Uterus (tissue), 4 donors: Measurements from ENCODE around the gene ADORA1. TPM values are rescaled to one million over a fixed set of nuclear protein-coding genes. Genes with fewer than 3 reads are reported as not detected.

ENCODE experiments used
- DNase-seq, 2 donors: peaks; one replicate each; pipeline ENCODE4 v3.0.0-alpha.2; 2019 to 2020
- H3K27ac ChIP-seq, 2 donors: fragments of 200-600 bp; sonication (generic); 1 replicate in 1 of 2; 2 replicates in 1 of 2; pipeline ENCODE4 v1.5.1; 2016 to 2018
- H3K27me3 ChIP-seq, 2 donors: fragments of 200-600 bp; sonication (generic); one replicate each; pipeline ENCODE4 v1.5.1; 2018 to 2019; ENCODE audit warnings: control low read depth in 1 of 2
- H3K36me3 ChIP-seq, 2 donors: fragments of 200-600 bp; sonication (generic); one replicate each; pipeline ENCODE4 v1.5.1; 2019; ENCODE audit warnings: control low read depth in 1 of 2
- H3K4me1 ChIP-seq, 2 donors: fragments of 200-600 bp; sonication (generic); one replicate each; pipeline ENCODE4 v1.5.1; 2018 to 2019; ENCODE audit warnings: control low read depth in 1 of 2
- H3K4me3 ChIP-seq, 2 donors: fragments of 200-600 bp; sonication (generic); 1 replicate in 1 of 2; 2 replicates in 1 of 2; pipeline ENCODE4 v1.5.1; 2018 to 2019; ENCODE audit warnings: mild to moderate bottlenecking in 1 of 2
- H3K9me3 ChIP-seq, 2 donors: fragments of 200-600 bp; sonication (generic); one replicate each; pipeline ENCODE4 v1.5.1; 2019; ENCODE audit warnings: control low read depth in 1 of 2
- CTCF ChIP-seq, 4 experiments: fragments of 200-600 bp in 2 of 4; fragments of 450-650 bp in 2 of 4; sonication (generic) in 2 of 4; IDR thresholded peaks; one replicate each; pipeline ENCODE4 v1.5.1; 2016 to 2019; ENCODE audit warnings: antibody characterized with exemption in 4 of 4, mild to moderate bottlenecking in 2 of 4, moderate library complexity in 1 of 4
- POLR2A ChIP-seq, 2 donors: fragments of 450-650 bp; IDR thresholded peaks; one replicate each; pipeline ENCODE4 v1.6.1; 2016; ENCODE audit warnings: antibody characterized with exemption in 2 of 2, mild to moderate bottlenecking in 1 of 2, moderate library complexity in 1 of 2
- intact Hi-C: fragments of 100-400 bp; cut with DNase I; formaldehyde crosslinking; loops from one replicate; pipeline ENCODE4 v1.15.1; 2023; ENCODE audit warnings: low total_unique reads
- total RNA-seq, 4 donors: library from RNA; depleted of rRNA in 3 of 4; stranded (reverse); fragments of >200 nt in 3 of 4; gene quantifications; one replicate each; pipeline versions ENCODE4 v1.1.0 to v1.2.4, GENCODE V29; 2014 to 2023
- donor health status: DM: yes; HTN: yes; CAD: no.

Gene ADORA1
- total RNA-seq, 4 donors from 2014 or later: 3.0 TPM; not detected in 2

DNA sequence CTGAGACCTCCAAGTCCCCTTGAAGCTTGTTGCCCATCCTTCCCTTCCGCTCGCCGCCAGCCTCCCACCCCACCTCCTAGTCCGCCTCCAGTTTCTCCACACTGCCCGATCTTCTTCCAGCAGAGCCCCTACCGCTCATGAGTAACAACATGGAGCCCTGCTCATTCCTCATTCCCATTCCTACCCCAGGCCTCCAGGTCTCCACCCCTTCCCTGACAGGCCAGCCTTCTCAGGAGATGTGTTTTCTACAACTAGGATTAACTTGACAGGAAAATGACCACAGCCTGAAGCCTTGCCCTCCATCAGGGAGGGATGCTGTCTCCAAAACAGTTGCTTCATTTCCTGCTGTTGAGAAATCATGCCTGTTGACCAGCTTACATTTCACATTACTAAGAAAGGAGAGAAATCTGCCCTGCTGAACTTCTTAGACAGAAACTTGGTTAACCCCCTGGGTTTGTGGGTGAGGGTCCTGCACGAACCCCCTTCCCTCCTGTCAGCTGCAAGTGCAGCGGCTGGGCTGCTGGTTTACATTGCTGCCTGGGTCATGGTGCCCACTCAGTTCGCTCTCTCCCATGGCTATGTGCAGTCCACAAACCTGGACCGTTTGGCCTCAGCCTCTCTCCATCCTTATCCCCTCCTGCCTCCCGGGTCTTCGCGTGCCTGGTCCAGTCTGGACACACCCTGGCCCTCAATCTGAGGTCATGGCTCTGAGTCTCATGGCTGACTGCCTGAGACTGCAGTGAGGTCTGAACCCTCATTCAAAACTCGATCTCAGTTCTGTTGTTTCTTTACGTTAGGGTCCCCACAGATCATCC is 75.1 kb downstream of the ADORA1 start:
- Histone ChIP-seq H3K27me3 (no peaks in the 10 kb centered on the region), H3K9me3 (no peaks in the 10 kb centered on the region), H3K27ac (peak overlapping the region; percentile 64 to 70), H3K4me1 (peaks cover 0 to 9% of the 10 kb centered on the region in 2 donors), H3K4me3 (no peak overlapping the region), H3K36me3 (no peaks in the 10 kb centered on the region)
- intact Hi-C loops: no loop called here
- peak; percentile 69 to 75 for DNase-seq
- no peak for TF ChIP-seq POLR2A (IDR thresholded peaks at IDR 0.05)
- no peak for TF ChIP-seq CTCF (IDR thresholded peaks at IDR 0.05)

- Histone ChIP-seq H3K4me1 (peaks cover 0 to 1% of the 10 kb centered on the region in 2 donors), H3K27ac (no peak overlapping the region), H3K27me3 (no peaks in the 10 kb centered on the region), H3K36me3 (no peaks in the 10 kb centered on the region), H3K4me3 (no peak overlapping the region), H3K9me3 (no peaks in the 10 kb centered on the region)
- intact Hi-C loops: no loop called here
- TF ChIP-seq CTCF (IDR thresholded peaks at IDR 0.05) (no peak), POLR2A (IDR thresholded peaks at IDR 0.05) (no peak)
- no peak for DNase-seq
Observed at GRCh38 chr1:203204756-203205155, 77.2 kb downstream of the ADORA1 start.

DNA sequence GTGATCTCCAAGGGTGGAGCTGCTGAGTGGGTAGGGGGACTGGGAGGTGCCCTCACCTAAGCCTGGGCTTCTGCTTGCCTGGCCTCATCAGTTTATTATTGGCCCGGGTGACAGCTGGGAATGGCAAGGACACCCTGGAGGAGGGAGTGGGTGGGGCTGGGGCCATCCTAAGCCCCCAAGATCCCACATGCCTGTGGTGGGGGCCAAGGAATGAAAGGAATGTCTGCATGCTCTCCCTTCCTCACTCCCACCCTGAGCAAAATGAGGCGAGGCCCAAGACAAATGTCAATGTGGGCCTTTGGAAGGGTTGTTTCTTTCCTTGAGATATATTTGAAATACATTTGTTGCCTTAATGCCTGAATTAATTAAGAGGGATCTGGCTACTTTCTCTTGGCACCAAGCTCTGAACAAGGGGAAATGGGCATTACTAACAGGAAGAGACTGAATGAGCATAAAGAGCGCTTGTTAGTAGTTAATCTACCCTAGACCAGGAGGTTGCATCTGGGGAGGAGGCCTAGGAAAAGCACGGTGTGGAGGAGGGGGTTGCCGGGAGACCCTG is 78.7 kb downstream of the ADORA1 start:
- TF ChIP-seq CTCF (IDR thresholded peaks at IDR 0.05) (no peak), POLR2A (IDR thresholded peaks at IDR 0.05) (no peak)
- DNase-seq: no peak
- no peaks in the 10 kb centered on the region for H3K36me3 ChIP-seq
- H3K4me1 ChIP-seq: no peaks in the 10 kb centered on the region
- no peaks in the 10 kb centered on the region for H3K27me3 ChIP-seq
- intact Hi-C loops: no loop called here
- H3K27ac ChIP-seq: no peak overlapping the region
- H3K9me3 ChIP-seq: no peaks in the 10 kb centered on the region
- no peak overlapping the region for H3K4me3 ChIP-seq

DNA sequence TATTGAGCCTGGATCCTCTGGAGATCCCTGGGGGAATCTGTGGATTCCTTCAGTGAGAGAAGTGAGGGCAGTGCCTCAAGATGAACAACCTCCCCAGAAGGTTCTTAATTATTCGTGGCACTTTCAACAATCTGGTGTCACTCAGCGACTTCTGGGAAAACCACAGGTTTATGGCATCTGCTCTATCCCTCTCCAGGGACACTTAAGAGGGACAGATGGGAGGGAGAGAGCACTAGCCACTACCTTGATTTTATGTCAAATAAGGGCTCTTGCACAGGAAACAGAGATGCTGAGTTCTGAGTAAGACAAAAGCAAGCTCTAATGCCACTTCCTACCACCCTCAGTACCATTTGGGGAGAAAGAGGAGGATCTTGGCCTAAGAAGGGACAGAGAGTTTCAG is 80.2 kb downstream of the ADORA1 start:
- Histone ChIP-seq H3K4me1 (no peaks in the 10 kb centered on the region), H3K9me3 (no peaks in the 10 kb centered on the region), H3K36me3 (no peaks in the 10 kb centered on the region), H3K27ac (no peak overlapping the region), H3K27me3 (no peaks in the 10 kb centered on the region), H3K4me3 (no peak overlapping the region)
- intact Hi-C loops: no loop called here
- no peak for DNase-seq
- no peak for TF ChIP-seq CTCF (IDR thresholded peaks at IDR 0.05)
- TF ChIP-seq POLR2A (IDR thresholded peaks at IDR 0.05): no peak

DNA sequence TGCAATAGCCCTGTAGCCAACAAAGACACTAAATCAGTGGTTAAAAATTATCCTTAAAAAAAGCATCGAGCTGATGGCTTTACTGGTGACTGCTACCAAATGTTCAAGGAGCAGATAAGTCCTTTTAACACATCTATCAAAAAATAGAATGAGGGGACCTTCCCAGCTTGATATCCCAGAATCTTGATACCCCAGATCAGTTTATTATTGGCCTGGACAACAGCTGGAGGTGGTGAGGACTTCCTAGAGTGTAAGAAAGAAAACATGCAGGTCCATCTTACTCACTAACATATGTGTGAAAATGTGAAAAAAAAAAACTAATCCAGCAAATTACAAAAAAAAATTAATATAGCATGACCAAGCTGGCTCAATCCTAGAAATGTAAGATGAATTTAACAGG is 80.7 kb downstream of the ADORA1 start:
- intact Hi-C loops: no loop called here
- DNase-seq: no peak
- Histone ChIP-seq H3K4me3 (no peak overlapping the region), H3K36me3 (no peaks in the 10 kb centered on the region), H3K9me3 (no peaks in the 10 kb centered on the region), H3K4me1 (no peaks in the 10 kb centered on the region), H3K27me3 (no peaks in the 10 kb centered on the region), H3K27ac (no peak overlapping the region)
- TF ChIP-seq CTCF (IDR thresholded peaks at IDR 0.05) (no peak), POLR2A (IDR thresholded peaks at IDR 0.05) (no peak)
